Measurements from ENCODE around the gene PITPNM3. TPM values are rescaled to one million over a fixed set of nuclear protein-coding genes. Genes with fewer than 3 reads are reported as not detected.

The PITPNM3 gene
- total and polyA plus RNA-seq, 2 of the 13 experiments (the other 11 are each of a cell fraction or from before 2014, with no cell fraction given) = 0.13 to 0.29 TPM

DNA sequence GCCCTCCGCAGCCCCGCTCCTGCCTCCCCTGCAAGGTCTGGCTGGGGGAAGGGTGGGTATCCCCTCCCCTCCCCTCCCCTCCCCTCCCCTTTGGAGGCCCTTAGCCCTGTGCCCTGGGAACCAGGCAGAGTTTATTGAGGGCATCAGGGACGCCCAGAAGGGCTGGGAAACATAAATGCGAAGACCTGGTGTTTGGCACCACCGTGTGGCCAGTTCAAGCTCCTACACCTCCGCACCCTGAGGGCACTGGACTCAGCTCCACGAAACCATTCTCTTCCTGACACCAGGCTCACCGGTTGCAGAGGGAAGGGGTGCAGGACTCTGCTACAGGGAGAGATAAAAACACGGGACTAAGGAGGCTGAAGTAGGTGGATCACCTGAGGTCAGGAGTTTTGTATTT lies 120.4 kb downstream of the PITPNM3 start (continued):
- TF ChIP-seq, protein P1, sequence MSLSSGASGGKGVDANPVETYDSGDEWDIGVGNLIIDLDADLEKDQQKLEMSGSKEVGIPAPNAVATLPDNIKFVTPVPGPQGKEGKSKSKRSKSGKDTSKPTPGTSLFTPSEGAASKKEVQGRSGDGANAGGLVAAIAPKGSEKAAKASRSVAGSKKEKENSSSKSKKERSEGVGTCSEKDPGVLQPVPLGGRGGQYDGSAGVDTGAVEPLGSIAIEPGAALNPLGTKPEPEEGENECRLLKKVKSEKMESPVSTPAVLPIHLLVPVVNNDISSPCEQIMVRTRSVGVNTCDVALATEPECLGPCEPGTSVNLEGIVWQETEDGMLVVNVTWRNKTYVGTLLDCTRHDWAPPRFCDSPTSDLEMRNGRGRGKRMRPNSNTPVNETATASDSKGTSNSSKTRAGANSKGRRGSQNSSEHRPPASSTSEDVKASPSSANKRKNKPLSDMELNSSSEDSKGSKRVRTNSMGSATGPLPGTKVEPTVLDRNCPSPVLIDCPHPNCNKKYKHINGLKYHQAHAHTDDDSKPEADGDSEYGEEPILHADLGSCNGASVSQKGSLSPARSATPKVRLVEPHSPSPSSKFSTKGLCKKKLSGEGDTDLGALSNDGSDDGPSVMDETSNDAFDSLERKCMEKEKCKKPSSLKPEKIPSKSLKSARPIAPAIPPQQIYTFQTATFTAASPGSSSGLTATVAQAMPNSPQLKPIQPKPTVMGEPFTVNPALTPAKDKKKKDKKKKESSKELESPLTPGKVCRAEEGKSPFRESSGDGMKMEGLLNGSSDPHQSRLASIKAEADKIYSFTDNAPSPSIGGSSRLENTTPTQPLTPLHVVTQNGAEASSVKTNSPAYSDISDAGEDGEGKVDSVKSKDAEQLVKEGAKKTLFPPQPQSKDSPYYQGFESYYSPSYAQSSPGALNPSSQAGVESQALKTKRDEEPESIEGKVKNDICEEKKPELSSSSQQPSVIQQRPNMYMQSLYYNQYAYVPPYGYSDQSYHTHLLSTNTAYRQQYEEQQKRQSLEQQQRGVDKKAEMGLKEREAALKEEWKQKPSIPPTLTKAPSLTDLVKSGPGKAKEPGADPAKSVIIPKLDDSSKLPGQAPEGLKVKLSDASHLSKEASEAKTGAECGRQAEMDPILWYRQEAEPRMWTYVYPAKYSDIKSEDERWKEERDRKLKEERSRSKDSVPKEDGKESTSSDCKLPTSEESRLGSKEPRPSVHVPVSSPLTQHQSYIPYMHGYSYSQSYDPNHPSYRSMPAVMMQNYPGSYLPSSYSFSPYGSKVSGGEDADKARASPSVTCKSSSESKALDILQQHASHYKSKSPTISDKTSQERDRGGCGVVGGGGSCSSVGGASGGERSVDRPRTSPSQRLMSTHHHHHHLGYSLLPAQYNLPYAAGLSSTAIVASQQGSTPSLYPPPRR (CRISPR knock-in tag; IDR thresholded peaks at IDR 0.05; ENCODE audit: borderline replicate concordance) = no peak
- no peak for TF ChIP-seq GABPB1 (CRISPR knock-in tag; IDR thresholded peaks at IDR 0.05)
- TF ChIP-seq, protein P2, sequence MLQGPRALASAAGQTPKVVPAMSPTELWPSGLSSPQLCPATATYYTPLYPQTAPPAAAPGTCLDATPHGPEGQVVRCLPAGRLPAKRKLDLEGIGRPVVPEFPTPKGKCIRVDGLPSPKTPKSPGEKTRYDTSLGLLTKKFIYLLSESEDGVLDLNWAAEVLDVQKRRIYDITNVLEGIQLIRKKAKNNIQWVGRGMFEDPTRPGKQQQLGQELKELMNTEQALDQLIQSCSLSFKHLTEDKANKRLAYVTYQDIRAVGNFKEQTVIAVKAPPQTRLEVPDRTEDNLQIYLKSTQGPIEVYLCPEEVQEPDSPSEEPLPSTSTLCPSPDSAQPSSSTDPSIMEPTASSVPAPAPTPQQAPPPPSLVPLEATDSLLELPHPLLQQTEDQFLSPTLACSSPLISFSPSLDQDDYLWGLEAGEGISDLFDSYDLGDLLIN (CRISPR knock-in tag; IDR thresholded peaks at IDR 0.05; ENCODE audit: borderline replicate concordance) = no peak
- no peak for TF ChIP-seq ZNF749 (CRISPR knock-in tag; IDR thresholded peaks at IDR 0.05; ENCODE audit: borderline replicate concordance)
- no peak for TF ChIP-seq TAF1 (CRISPR knock-in tag; IDR thresholded peaks at IDR 0.05)
- no peak for TF ChIP-seq NR1H2 (CRISPR knock-in tag; IDR thresholded peaks at IDR 0.05; ENCODE audit: borderline replicate concordance, low read depth)
- TF ChIP-seq TBP (CRISPR knock-in tag; IDR thresholded peaks at IDR 0.05) = no peak
- TF ChIP-seq NFE2L2 (IDR thresholded peaks at IDR 0.05; ENCODE audit: low read length) = no peak
- TF ChIP-seq, protein P3, sequence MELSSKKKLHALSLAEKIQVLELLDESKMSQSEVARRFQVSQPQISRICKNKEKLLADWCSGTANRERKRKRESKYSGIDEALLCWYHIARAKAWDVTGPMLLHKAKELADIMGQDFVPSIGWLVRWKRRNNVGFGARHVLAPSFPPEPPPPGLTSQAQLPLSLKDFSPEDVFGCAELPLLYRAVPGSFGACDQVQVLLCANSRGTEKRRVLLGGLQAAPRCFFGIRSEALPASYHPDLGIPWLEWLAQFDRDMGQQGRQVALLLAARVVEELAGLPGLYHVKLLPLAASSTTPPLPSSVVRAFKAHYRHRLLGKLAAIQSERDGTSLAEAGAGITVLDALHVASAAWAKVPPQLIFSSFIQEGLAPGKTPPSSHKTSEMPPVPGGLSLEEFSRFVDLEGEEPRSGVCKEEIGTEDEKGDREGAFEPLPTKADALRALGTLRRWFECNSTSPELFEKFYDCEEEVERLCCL (CRISPR knock-in tag; IDR thresholded peaks at IDR 0.05; ENCODE audit: borderline replicate concordance) = no peak
- TF ChIP-seq STAG1 (CRISPR knock-in tag; IDR thresholded peaks at IDR 0.05) = peak; percentile 84
- TF ChIP-seq RAD21 (CRISPR knock-in tag; IDR thresholded peaks at IDR 0.05) = peak; percentile 43; the same call in 1 of the 2 replicates
- TF ChIP-seq, protein P4, sequence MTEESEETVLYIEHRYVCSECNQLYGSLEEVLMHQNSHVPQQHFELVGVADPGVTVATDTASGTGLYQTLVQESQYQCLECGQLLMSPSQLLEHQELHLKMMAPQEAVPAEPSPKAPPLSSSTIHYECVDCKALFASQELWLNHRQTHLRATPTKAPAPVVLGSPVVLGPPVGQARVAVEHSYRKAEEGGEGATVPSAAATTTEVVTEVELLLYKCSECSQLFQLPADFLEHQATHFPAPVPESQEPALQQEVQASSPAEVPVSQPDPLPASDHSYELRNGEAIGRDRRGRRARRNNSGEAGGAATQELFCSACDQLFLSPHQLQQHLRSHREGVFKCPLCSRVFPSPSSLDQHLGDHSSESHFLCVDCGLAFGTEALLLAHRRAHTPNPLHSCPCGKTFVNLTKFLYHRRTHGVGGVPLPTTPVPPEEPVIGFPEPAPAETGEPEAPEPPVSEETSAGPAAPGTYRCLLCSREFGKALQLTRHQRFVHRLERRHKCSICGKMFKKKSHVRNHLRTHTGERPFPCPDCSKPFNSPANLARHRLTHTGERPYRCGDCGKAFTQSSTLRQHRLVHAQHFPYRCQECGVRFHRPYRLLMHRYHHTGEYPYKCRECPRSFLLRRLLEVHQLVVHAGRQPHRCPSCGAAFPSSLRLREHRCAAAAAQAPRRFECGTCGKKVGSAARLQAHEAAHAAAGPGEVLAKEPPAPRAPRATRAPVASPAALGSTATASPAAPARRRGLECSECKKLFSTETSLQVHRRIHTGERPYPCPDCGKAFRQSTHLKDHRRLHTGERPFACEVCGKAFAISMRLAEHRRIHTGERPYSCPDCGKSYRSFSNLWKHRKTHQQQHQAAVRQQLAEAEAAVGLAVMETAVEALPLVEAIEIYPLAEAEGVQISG (CRISPR knock-in tag; IDR thresholded peaks at IDR 0.05) = peak; percentile 13; the same call in 1 of the 2 replicates
- TF ChIP-seq, protein P5, sequence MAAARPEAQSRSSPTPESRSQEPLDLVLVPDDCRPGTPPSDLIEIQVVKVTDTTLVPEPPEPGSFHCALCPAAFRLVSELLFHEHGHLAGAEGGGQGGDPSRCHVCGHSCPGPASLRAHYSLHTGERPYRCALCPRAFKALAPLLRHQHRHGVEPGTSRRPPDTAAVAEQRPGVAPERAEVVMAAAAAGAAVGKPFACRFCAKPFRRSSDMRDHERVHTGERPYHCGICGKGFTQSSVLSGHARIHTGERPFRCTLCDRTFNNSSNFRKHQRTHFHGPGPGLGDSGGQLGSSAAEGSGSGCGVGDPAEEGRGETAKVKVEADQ (CRISPR knock-in tag; IDR thresholded peaks at IDR 0.05; ENCODE audit: borderline replicate concordance) = no peak
- no peak for TF ChIP-seq KLF16 (CRISPR knock-in tag; IDR thresholded peaks at IDR 0.05)

Data from HepG2 (cell line).